GM12878 (cell line): ENCODE measurements around the gene FOXD1. TPM values are rescaled to one million over a fixed set of nuclear protein-coding genes. Genes with fewer than 3 reads are reported as not detected.

Experiments
- ATAC-seq: fragments of 200-7000 bp; cut with Tn5 transposase; 3 replicates; pipeline ENCODE4 v1.9.1; 2020; ENCODE audit warnings: mild to moderate bottlenecking, moderate library complexity
- BruUV-seq: library from RNA; stranded (reverse); fragments of 400-500 nt; replicated peaks from 2 replicates; lab custom pipeline; 2021; lab: Mats Ljungman, UMichigan
- CTCF ChIA-PET: fragments of 300-600 bp; sonication (Branson Sonifier 250); formaldehyde crosslinking; extraction: SDS; loops from one replicate; lab custom pipeline; 2021; ENCODE audit warnings: inconsistent platforms; lab: Yijun Ruan, JAX
- POLR2A ChIA-PET: fragments of 350-600 bp; formaldehyde crosslinking; extraction: SDS; loops from one replicate; lab custom pipeline; 2021; ENCODE audit warnings: inconsistent platforms; lab: Charles Lee
- RAD21 ChIA-PET: fragments of 300-600 bp; sonication (Branson Sonifier 250); formaldehyde crosslinking; loops from one replicate; lab custom pipeline; 2023; ENCODE audit warnings: antibody characterized with exemption; ENCODE audit not compliant: unreplicated experiment; lab: Charles Lee
- SMC1A ChIA-PET: fragments of 300-600 bp; sonication (Branson Sonifier 250); formaldehyde crosslinking; loops from one replicate; lab custom pipeline; 2023; ENCODE audit not compliant: unreplicated experiment, uncharacterized antibody; lab: Charles Lee
- DNase-seq: peaks from one replicate; pipeline ENCODE4 v3.0.0-alpha.2; 2011; ENCODE audit warnings: low read depth, low spot score
- FAIRE-seq: peaks from 3 replicates; lab custom pipeline; 2011; peaks lifted over from hg19 to GRCh38; lab: Jason Lieb, UNC
- H2AFZ ChIP-seq: 2 replicates; pipeline ENCODE4 v1.6.0; 2011; ENCODE audit warnings: low read depth, low read length, control low read depth; ENCODE audit not compliant: control insufficient read depth
- H3K27ac ChIP-seq: 2 replicates; pipeline ENCODE4 v1.5.1; 2011; ENCODE audit warnings: control low read depth; ENCODE audit not compliant: control insufficient read depth, insufficient read depth
- H3K27me3 ChIP-seq, 2 experiments: replicated peaks in 1 of 2; 2 replicates each; pipeline versions ENCODE4 v1.6.0 to v1.6.1; 2011; ENCODE audit warnings: low read length in 1 of 2; ENCODE audit not compliant: control insufficient read depth in 2 of 2, insufficient read depth in 2 of 2
- H3K36me3 ChIP-seq, 2 experiments: 2 replicates each; pipeline ENCODE4 v1.5.1; 2011; ENCODE audit warnings: low read length in 1 of 2; ENCODE audit not compliant: control insufficient read depth in 2 of 2, insufficient read depth in 2 of 2
- H3K4me1 ChIP-seq: 2 replicates; pipeline ENCODE4 v1.6.1; 2011; ENCODE audit warnings: mild to moderate bottlenecking, low read length, moderate library complexity, mixed read lengths; ENCODE audit not compliant: control insufficient read depth, insufficient read depth
- H3K4me2 ChIP-seq: 2 replicates; pipeline ENCODE4 v1.6.0; 2011; ENCODE audit warnings: control low read depth; ENCODE audit not compliant: control insufficient read depth, insufficient read depth
- H3K4me3 ChIP-seq: fragments of 200-600 bp; sonication (generic); 2 replicates; pipeline ENCODE4 v1.5.1; 2016
- H3K79me2 ChIP-seq: 2 replicates; pipeline ENCODE4 v1.6.0; 2011; ENCODE audit warnings: low read length; ENCODE audit not compliant: control insufficient read depth, insufficient read depth
- H3K9ac ChIP-seq: 2 replicates; pipeline ENCODE4 v1.8.0; 2011; ENCODE audit warnings: low read length, control low read depth, mixed read lengths; ENCODE audit not compliant: control insufficient read depth, insufficient read depth
- H3K9me3 ChIP-seq: replicated peaks from 3 replicates; pipeline ENCODE4 v1.5.1; 2011; ENCODE audit warnings: mild to moderate bottlenecking, low read length; ENCODE audit not compliant: control insufficient read depth, insufficient read depth
- H4K20me1 ChIP-seq: 2 replicates; pipeline ENCODE4 v1.6.0; 2011; ENCODE audit not compliant: control insufficient read depth, insufficient read depth
- EP300 ChIP-seq, 2 experiments: fragments of 150-350 bp in 1 of 2; IDR thresholded peaks; 2 replicates each; pipeline ENCODE4 v1.6.1; 2011 to 2012; ENCODE audit warnings: low read depth in 2 of 2, low read length in 2 of 2, borderline replicate concordance in 1 of 2, improper control_type of control experiment in 1 of 2, inconsistent platforms in 1 of 2; ENCODE audit not compliant: control insufficient read depth in 1 of 2
- ETV6 ChIP-seq, 2 experiments: fragments of 450-650 bp in 1 of 2; IDR thresholded peaks in 1 of 2; conservative IDR thresholded peaks in 1 of 2; 2 replicates each; pipeline ENCODE4 v1.6.1; 2014; ENCODE audit warnings: antibody characterized with exemption in 1 of 2, borderline replicate concordance in 1 of 2, low read depth in 1 of 2, mild to moderate bottlenecking in 1 of 2, moderate library complexity in 1 of 2
- HDAC6 ChIP-seq: fragments of 200-600 bp; sonication (generic); IDR thresholded peaks from one replicate; pipeline ENCODE4 v1.8.0; 2017; ENCODE audit warnings: antibody characterized with exemption; ENCODE audit not compliant: unreplicated experiment
- PAX5 ChIP-seq: IDR thresholded peaks from 2 replicates; pipeline ENCODE4 v1.6.1; 2011; ENCODE audit warnings: low read depth, low read length, borderline replicate concordance
- RB1 ChIP-seq: fragments of 450-650 bp; formaldehyde crosslinking; IDR thresholded peaks from 2 replicates; pipeline ENCODE4 v1.6.1; 2017; ENCODE audit warnings: mild to moderate bottlenecking, borderline replicate concordance
- RELB ChIP-seq: fragments of 450-650 bp; IDR thresholded peaks from 2 replicates; pipeline ENCODE4 v1.6.1; 2017; ENCODE audit warnings: low read depth, mild to moderate bottlenecking, moderate library complexity
- SKIL ChIP-seq: fragments of 450-650 bp; IDR thresholded peaks from 2 replicates; pipeline ENCODE4 v1.6.1; 2017; ENCODE audit warnings: mild to moderate bottlenecking, low read depth, inconsistent platforms; ENCODE audit not compliant: poor library complexity, severe bottlenecking
- SRF ChIP-seq, 2 experiments: IDR thresholded peaks; 2 replicates each; pipeline ENCODE4 v1.6.1; 2011; ENCODE audit warnings: low read depth in 2 of 2, low read length in 2 of 2, mild to moderate bottlenecking in 1 of 2, moderate library complexity in 1 of 2
- STAT3 ChIP-seq: IDR thresholded peaks from 2 replicates; pipeline ENCODE4 v1.6.1; 2011; ENCODE audit warnings: low read depth, low read length, improper control_type of control experiment
- SUZ12 ChIP-seq: fragments of 200-600 bp; sonication (generic); IDR thresholded peaks from one replicate; pipeline ENCODE4 v1.6.1; 2018; ENCODE audit warnings: antibody characterized with exemption, mild to moderate bottlenecking; ENCODE audit not compliant: unreplicated experiment
- TBL1XR1 ChIP-seq: IDR thresholded peaks from 2 replicates; pipeline ENCODE4 v1.6.1; 2012; ENCODE audit warnings: low read depth, low read length, improper control_type of control experiment
- ZNF622 ChIP-seq: fragments of 450-650 bp; IDR thresholded peaks from 2 replicates; pipeline ENCODE4 v1.6.1; 2017; ENCODE audit warnings: mild to moderate bottlenecking, inconsistent platforms
- WGBS: methylation state at CpG from one replicate; pipeline ENCODE4 v1.1.6; 2016; ENCODE audit warnings: low lambda C conversion rate; ENCODE audit not compliant: insufficient replicate concordance, insufficient coverage; ENCODE audit errors: missing lambda C conversion rate; 5-methylcytosine and 5-hydroxymethylcytosine counted together
- in situ Hi-C: fragments of 300-500 bp; cut with MboI; formaldehyde crosslinking; loops from 9 replicates; pipeline ENCODE4 v1.14.3; 2018; ENCODE audit warnings: mixed read lengths
- intact Hi-C: fragments of 100-400 bp; cut with micrococcal nuclease; formaldehyde crosslinking; loops from one replicate; pipeline ENCODE4 v1.14.2; 2022; ENCODE audit not compliant: unreplicated experiment
- polyA plus RNA-seq, 11 experiments: library from polyadenylated mRNA; depleted of rRNA in 4 of 11; unstranded in 6 of 11; stranded (reverse) in 5 of 11; fragments of >200 nt; fragmentation: Nextera tagmentation in 4 of 11; fragmentation: Illumina TruSeq in 1 of 11; extraction: Ambion mirVana in 4 of 11; extraction: Trizol in 1 of 11; gene quantifications; 1 replicate in 1 of 11; 2 replicates in 10 of 11; pipeline versions ENCODE4 v1.2.1 to v1.2.3, GENCODE V29; 2011 to 2016; ENCODE audit warnings: inconsistent platforms in 2 of 11, missing spikeins in 2 of 11, low read depth in 1 of 11
- total RNA-seq, 4 experiments: library from RNA; depleted of rRNA in 3 of 4; stranded (reverse); fragments of >200 nt in 3 of 4; fragmentation: Illumina TruSeq in 1 of 4; extraction: Trizol in 1 of 4; gene quantifications; 2 replicates each; pipeline versions ENCODE4 v1.2.1 to v1.2.3, GENCODE V29; 2013 to 2021

The FOXD1 gene
- total and polyA plus RNA-seq, 10 of the 15 experiments (the other 5 are each of a cell fraction or from before 2014, with no cell fraction given): not detected

GRCh38 chr5:73420666-73421065, 27.9 kb downstream of the FOXD1 start:
- no peak overlapping the region for H3K27ac ChIP-seq
- WGBS: 41% methylated on average over 3 of the region's 3 CpGs
- no peak for DNase-seq
- no peaks in the 10 kb centered on the region for H3K36me3 ChIP-seq
- FAIRE-seq: no peak
- BruUV-seq: no TSS peak
- no peak overlapping the region for H3K4me2 ChIP-seq
- SMC1A ChIA-PET: no interaction called here
- CTCF ChIA-PET: interaction anchor here (1.3 kb wide), 1 partner anchor 12 kb away, joined by 3 read pairs; no protein-coding TSS in a partner anchor
- no peak overlapping the region for H3K4me3 ChIP-seq
- H4K20me1 ChIP-seq: no peaks in the 10 kb centered on the region
- intact Hi-C loops (no loop called here), in situ Hi-C loops (no loop called here)
- TF ChIP-seq STAT3 (no peak), RELB (no peak), TBL1XR1 (no peak), RB1 (no peak), SUZ12 (no peak), ETV6 (conservative IDR thresholded peaks at IDR 0.05 in 1 of 2, IDR thresholded peaks at IDR 0.05 in 1 of 2; ENCODE audit: borderline replicate concordance in 1 of 2, low read depth in 1 of 2) (no peak), EP300 (IDR thresholded peaks at IDR 0.05; ENCODE audit: borderline replicate concordance in 1 of 2, control insufficient read depth in 1 of 2, low read depth in 2 of 2, low read length in 2 of 2) (no peak), HDAC6 (no peak), ZNF622 (no peak), SRF (IDR thresholded peaks at IDR 0.05; ENCODE audit: low read depth in 2 of 2, low read length in 2 of 2) (no peak), PAX5 (no peak), SKIL (no peak)
- peaks cover 2% of the 10 kb centered on the region; the same call in 1 of the 3 replicates for H3K9me3 ChIP-seq
- H3K4me1 ChIP-seq: no peaks in the 10 kb centered on the region
- POLR2A ChIA-PET: no interaction called here
- ATAC-seq: no peak
- peaks cover 15 to 28% of the 10 kb centered on the region in 2 experiments for H3K27me3 ChIP-seq
- H3K79me2 ChIP-seq: no peaks in the 10 kb centered on the region
- RAD21 ChIA-PET: no interaction called here
- no peak overlapping the region for H3K9ac ChIP-seq
- H2AFZ ChIP-seq: no peak overlapping the region
